Stimulated activated CD8-positive, alpha-beta memory T cell treated with anti-CD3 and anti-CD28 coated beads, Interleukin-7, amount 100 ng/mL, for 24 hours (primary cell): ENCODE results near the gene FDCSP.
"Not testable (repeated sequence)": the region's sequence is repeated elsewhere in the genome, so short reads cannot be mapped to it uniquely, and the experiment has no call there.

Experiments used
- DNase-seq: peaks from one replicate; pipeline ENCODE4 v3.0.0-alpha.2; 2020; ENCODE audit warnings: low read depth

The FDCSP gene

DNA sequence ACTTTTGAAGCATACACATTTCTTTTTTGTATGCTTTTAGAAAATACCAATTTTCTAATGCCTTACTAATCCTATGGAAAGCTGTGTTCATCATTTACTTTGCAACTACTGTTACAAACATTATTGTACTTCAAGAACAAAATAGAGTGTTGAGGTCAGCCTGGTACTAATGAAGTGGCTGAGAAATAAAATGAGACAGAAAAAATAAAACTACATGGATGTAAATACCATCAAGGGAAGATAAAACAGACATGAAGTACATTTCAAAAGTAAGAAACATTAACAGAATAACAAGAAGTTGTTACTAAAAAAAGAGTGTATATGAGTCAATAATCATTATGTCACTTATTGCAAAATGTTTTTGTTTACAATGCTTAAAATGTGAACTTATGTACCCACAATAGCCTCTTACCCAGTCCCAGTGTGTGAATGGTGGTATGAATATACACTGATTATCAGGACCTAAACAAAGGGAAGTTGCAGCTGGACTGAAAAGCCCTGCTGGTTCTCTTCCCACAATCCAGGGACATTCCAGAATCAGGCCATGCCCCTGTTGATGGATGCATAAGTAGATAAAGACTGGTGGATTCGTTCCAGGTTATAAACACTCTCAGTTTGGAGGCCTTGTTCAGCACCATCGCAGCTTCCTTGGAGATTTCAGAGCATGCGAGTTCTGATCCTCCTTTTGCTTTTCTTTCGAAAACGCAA is 14.1 kb downstream of the FDCSP start:
- DNase-seq: no peak

DNA sequence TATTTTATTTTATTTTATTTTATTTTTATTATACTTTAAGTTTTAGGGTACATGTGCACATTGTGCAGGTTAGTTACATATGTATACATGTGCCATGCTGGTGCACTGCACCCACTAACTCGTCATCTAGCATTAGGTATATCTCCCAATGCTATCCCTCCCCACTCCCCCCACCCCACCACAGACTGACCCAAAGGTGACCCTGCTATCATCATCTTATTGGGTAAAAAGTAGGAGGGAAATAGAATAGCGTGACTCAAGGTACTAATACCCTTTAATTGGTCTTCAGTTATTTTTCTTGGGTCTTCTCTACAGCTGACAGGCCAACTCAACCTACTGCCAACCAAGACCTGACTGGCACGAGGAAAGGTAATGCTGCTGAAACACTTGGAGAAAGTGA is 16.4 kb downstream of the FDCSP start, which contains the start of gene CSN3:
CSN3 (plus strand) TSS at position 301 of the 400 bp plus-strand sequence. CDS start 2,223 bp downstream, outside the sequence.
- DNase-seq: not testable (repeated sequence)

DNA sequence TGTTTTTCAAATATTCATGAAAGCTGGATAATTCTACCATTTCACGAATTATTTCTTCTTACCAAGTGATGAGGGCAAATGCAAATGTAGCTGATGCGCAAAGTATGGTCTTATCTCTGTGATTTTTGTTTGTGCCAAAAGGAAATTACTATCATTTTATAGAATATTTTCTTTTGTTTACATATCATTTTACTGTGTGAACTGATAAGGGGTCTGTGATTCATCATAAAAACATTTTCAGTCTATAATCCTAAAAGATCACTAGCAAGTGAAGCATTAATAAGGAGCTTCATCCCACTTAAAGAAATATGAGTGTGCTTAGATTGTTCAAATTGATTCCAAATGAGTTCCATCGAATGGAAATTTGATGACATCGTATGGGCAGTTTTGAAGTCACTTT is 17.2 kb downstream of the FDCSP start:
- no peak for DNase-seq

DNA sequence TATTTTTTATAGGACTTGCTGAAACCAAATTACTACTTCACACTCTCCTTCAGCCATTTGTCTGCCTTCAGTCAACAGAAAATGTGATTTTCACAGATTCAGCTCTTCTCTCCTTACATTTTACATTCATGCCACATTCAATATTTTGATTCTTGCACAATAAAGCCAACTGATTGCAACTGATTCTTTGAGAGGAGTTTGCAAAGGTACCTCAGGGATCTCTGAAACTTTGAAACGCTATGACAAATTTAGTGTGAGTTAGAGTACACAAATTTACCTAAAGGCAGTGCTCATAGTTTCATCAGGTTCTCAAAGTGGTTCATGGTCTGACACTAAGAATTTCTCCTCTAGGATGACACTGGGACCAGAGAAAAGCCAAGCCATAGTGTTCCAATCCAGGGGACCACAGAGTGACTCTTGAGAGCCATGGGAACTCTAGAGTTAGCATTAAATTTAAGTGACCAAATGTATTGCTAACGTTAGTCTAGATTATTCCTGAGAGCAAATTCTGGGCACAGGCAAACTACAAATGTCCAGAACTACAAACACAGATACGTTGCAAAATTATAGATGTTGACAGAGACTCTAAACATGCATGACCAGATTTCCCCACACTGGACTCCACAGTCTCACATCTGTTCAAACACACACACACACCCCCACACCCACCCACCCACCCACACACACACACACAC is 25.5 kb downstream of the FDCSP start:
- DNase-seq: no peak

DNA sequence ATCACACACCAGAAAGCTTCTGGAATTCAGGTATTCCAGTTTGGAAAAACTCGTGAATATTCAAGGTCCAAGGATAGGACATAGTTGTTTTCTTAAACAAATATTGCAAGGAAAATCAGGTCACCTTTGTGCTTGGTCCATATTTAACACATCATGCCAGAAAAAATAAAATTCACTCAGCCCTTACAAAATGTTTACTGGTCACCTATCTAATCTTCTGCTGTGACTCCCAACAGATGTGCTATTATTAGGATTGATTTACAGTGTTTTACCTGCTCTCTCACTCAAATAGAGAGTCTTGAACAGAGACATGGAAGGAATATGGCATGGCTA is 26.0 kb downstream of the FDCSP start:
- DNase-seq: no peak

DNA sequence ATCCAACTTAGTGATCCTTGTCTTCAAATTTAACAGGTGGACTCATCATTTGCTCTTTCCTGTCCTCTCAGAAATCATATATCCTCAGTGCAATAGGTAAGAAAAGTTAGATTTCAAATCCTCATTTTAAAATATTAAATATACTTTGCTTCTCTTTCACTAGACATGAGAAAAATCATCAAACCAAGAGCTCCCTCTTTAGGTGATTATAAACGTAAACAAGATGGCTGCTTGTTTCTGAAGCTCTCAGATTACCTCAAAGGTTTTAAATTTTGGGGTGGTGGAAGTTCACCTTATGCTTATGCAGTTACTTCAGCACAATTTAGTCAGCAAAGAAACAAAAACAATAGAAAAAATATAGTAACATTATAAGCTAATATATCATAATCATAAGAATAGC is 43.8 kb downstream of the FDCSP start:
- no peak for DNase-seq

DNA sequence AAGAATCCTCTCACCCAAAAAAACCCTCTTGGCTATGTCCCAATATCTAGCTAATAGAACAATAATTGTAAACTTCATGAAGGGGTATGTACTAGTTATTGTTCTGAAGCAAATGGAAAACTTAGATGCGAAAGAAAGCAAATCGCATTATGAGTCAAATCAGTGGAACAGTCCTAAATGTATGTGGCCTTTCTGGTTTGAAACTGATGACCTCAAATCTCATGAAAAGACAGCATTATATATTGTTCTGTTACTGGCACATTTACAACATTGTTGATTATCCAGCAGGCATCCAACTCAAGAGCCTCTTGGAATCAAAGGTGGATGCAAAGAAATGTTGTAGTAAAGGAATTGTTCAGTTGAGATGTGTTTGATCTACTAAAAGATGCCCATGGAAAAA is 51.2 kb downstream of the FDCSP start:
- no peak for DNase-seq

DNA sequence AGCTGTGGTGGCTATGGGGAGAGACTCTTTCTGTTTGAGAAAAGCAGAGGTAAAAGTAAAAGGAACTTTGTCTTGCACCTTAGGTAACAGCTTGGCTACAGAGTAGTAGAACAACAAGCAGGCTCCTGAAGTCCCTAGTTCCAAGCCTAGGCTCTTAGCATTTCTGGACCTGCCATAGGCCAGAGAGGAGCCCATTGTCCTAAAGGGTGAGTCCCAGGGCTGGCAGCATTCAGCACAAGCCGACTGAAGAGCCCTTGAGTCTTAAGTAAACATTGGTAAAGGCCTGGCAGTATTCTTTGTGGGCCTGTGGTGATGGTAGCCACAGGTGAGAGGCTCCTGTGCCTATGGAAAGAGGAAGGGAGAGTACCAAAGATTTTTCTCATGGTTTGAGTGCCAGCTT is 54.6 kb downstream of the FDCSP start:
- no peak for DNase-seq
